Endothelial cell of umbilical vein (primary cell): Measurements from ENCODE around the gene ANKH. TPM values are rescaled to one million over a fixed set of nuclear protein-coding genes. Genes with fewer than 3 reads are reported as not detected.

ENCODE experiments used
- BruUV-seq: library from RNA; stranded (reverse); fragments of 400-500 nt; replicated peaks from 2 replicates; lab custom pipeline; 2021; lab: Mats Ljungman, UMichigan
- CTCF ChIA-PET: fragments of 300-600, 350-600 bp; sonication (Branson Sonifier 250); formaldehyde crosslinking; loops from one replicate; lab custom pipeline; 2021; ENCODE audit warnings: antibody characterized with exemption, inconsistent platforms; lab: Charles Lee
- POLR2A ChIA-PET: fragments of 300-600, 350-600 bp; sonication (Branson Sonifier 250); formaldehyde crosslinking; loops from one replicate; lab custom pipeline; 2021; ENCODE audit warnings: antibody characterized with exemption, inconsistent platforms; lab: Charles Lee
- DNase-seq: peaks from one replicate; pipeline ENCODE4 v3.0.0-alpha.2; 2011; ENCODE audit warnings: low read depth, low spot score
- FAIRE-seq: peaks from 2 replicates; lab custom pipeline; 2011; peaks lifted over from hg19 to GRCh38; lab: Jason Lieb, UNC
- H2AFZ ChIP-seq: 2 replicates; pipeline ENCODE4 v1.6.0; 2012; ENCODE audit warnings: low read depth, low read length, control low read depth, inconsistent platforms
- H3K27ac ChIP-seq: 2 replicates; pipeline ENCODE4 v1.5.1; 2011; ENCODE audit warnings: low read depth, mild to moderate bottlenecking, control low read depth, low read length, moderate library complexity; ENCODE audit not compliant: insufficient read depth
- H3K27me3 ChIP-seq, 2 experiments: 2 replicates each; pipeline versions ENCODE4 v1.6.0 to v1.6.1; 2011; ENCODE audit warnings: low read length in 2 of 2, mixed read lengths in 1 of 2; ENCODE audit not compliant: control insufficient read depth in 2 of 2, insufficient read depth in 2 of 2
- H3K36me3 ChIP-seq, 2 experiments: 2 replicates in 1 of 2; 3 replicates in 1 of 2; pipeline ENCODE4 v1.5.1; 2011; ENCODE audit warnings: low read length in 2 of 2, mild to moderate bottlenecking in 1 of 2, moderate library complexity in 1 of 2; ENCODE audit not compliant: control insufficient read depth in 2 of 2, insufficient read depth in 2 of 2; ENCODE audit errors: extremely low read depth in 1 of 2
- H3K4me1 ChIP-seq: 3 replicates; pipeline ENCODE4 v1.5.1; 2011; ENCODE audit warnings: mild to moderate bottlenecking, low read length; ENCODE audit not compliant: control insufficient read depth, insufficient read depth; ENCODE audit errors: extremely low read depth
- H3K4me2 ChIP-seq: 2 replicates; pipeline ENCODE4 v1.6.1; 2011; ENCODE audit warnings: low read length, control low read depth, mixed read lengths; ENCODE audit not compliant: insufficient read depth
- H3K4me3 ChIP-seq, 3 experiments: fragments of 200-600 bp in 1 of 3; sonication (generic), shearing (Covaris generic) in 1 of 3; replicated peaks in 1 of 3; 2 replicates each; pipeline ENCODE4 v1.5.1; 2011 to 2016; ENCODE audit warnings: control low read depth in 3 of 3, low read length in 3 of 3, mild to moderate bottlenecking in 2 of 3, inconsistent platforms in 1 of 3, low read depth in 1 of 3, moderate library complexity in 1 of 3; ENCODE audit not compliant: insufficient read depth in 1 of 3
- H3K79me2 ChIP-seq: 2 replicates; pipeline ENCODE4 v1.6.0; 2012; ENCODE audit warnings: low read length, inconsistent platforms; ENCODE audit not compliant: control insufficient read depth, insufficient read depth
- H3K9ac ChIP-seq: replicated peaks from 2 replicates; pipeline ENCODE3; 2011; ENCODE audit warnings: low read length, control low read depth; ENCODE audit not compliant: insufficient read depth; ENCODE audit errors: extremely low read depth
- H3K9me1 ChIP-seq: replicated peaks from 3 replicates; pipeline ENCODE4 v1.6.0; 2011; ENCODE audit warnings: mild to moderate bottlenecking, low read length; ENCODE audit not compliant: control insufficient read depth, insufficient read depth; ENCODE audit errors: extremely low read depth
- H3K9me3 ChIP-seq: replicated peaks from 2 replicates; pipeline ENCODE4 v1.5.1; 2012; ENCODE audit warnings: low read length, inconsistent platforms; ENCODE audit not compliant: control insufficient read depth, insufficient read depth
- H4K20me1 ChIP-seq: replicated peaks from 2 replicates; pipeline ENCODE3; 2011; ENCODE audit warnings: mild to moderate bottlenecking, low read length; ENCODE audit not compliant: control insufficient read depth, insufficient read depth; ENCODE audit errors: extremely low read depth
- CTCF ChIP-seq, 2 donors: IDR thresholded peaks; 1 replicate in 1 of 2; 2 replicates in 1 of 2; pipeline ENCODE4 v1.5.1; 2011; ENCODE audit warnings: low read length in 2 of 2, mild to moderate bottlenecking in 2 of 2, moderate library complexity in 2 of 2, control low read depth in 1 of 2, inconsistent platforms in 1 of 2, low read depth in 1 of 2; ENCODE audit not compliant: insufficient read depth in 1 of 2; ENCODE audit errors: extremely low read depth in 1 of 2
- FOS ChIP-seq: IDR thresholded peaks from 2 replicates; pipeline ENCODE4 v1.6.1; 2011; ENCODE audit warnings: mild to moderate bottlenecking, low read length, moderate library complexity, borderline replicate concordance; ENCODE audit not compliant: insufficient read depth
- GATA2 ChIP-seq: IDR thresholded peaks from 2 replicates; pipeline ENCODE4 v1.7.0; 2011; ENCODE audit warnings: low read depth, mild to moderate bottlenecking, moderate library complexity, mixed read lengths, low read length; ENCODE audit not compliant: insufficient read length, insufficient read depth
- MAX ChIP-seq: IDR thresholded peaks from 2 replicates; pipeline ENCODE4 v1.6.1; 2011; ENCODE audit not compliant: insufficient read depth, insufficient read length
- MYC ChIP-seq: IDR thresholded peaks from one replicate; pipeline ENCODE4 v1.6.1; 2011; ENCODE audit warnings: mild to moderate bottlenecking, low read depth, low read length
- POLR2A ChIP-seq: IDR thresholded peaks from 2 replicates; pipeline ENCODE4 v1.6.1; 2012; ENCODE audit warnings: low read depth, mild to moderate bottlenecking, control low read depth, low read length
- POLR2AphosphoS5 ChIP-seq: IDR thresholded peaks from 2 replicates; pipeline ENCODE4 v1.6.1; 2012; ENCODE audit warnings: low read depth, mild to moderate bottlenecking, control low read depth, low read length, moderate library complexity; ENCODE audit not compliant: insufficient read depth
- dilution Hi-C: fragments of 300-500 bp; cut with MboI; formaldehyde crosslinking; loops from one replicate; pipeline ENCODE4 v1.15.0; 2019; ENCODE audit warnings: low sequenced_read_pairs; ENCODE audit not compliant: extremely low pct_ligation_motif_present
- intact Hi-C: fragments of 100-400 bp; cut with micrococcal nuclease; formaldehyde crosslinking; loops from one replicate; pipeline ENCODE4 v1.10.0; 2022
- polyA plus RNA-seq, 4 experiments: library from polyadenylated mRNA; depleted of rRNA in 3 of 4; stranded (reverse) in 3 of 4; unstranded in 1 of 4; fragments of >200 nt; gene quantifications; 2 replicates each; pipeline versions ENCODE4 v1.2.1 to v1.2.3, GENCODE V29; 2011 to 2012; ENCODE audit warnings: missing spikeins in 1 of 4
- total RNA-seq: library from RNA; stranded (reverse); gene quantifications from 2 replicates; pipeline ENCODE4 v1.2.3, GENCODE V29; 2021

Gene ANKH
- total and polyA plus RNA-seq, 2 donors (not counting 3 experiments of a cell fraction or from before 2014, with no cell fraction given) = 12.7 to 31.4 TPM

GRCh38 chr5:14667770-14668169, 203.8 kb downstream of the ANKH start:
- no TSS peak for BruUV-seq
- H3K9me3 ChIP-seq = no peaks in the 10 kb centered on the region
- H4K20me1 ChIP-seq = peaks cover 3% of the 10 kb centered on the region
- no peak for FAIRE-seq
- DNase-seq = no peak
- H3K27ac ChIP-seq = no peak overlapping the region
- ChIA-PET CTCF (interaction anchor here (1.1 to 3.0 kb wide), 3 partner anchors 11 to 19 kb away, joined by 4 to 13 read pairs (median 4); no protein-coding TSS in a partner anchor), POLR2A (no interaction called here)
- no peak overlapping the region for H3K4me2 ChIP-seq
- H3K27me3 ChIP-seq = no peaks in the 10 kb centered on the region
- H3K4me3 ChIP-seq = no peak overlapping the region
- H3K9me1 ChIP-seq = no peaks in the 10 kb centered on the region
- peaks cover 0 to 3% of the 10 kb centered on the region in 2 experiments for H3K36me3 ChIP-seq
- no peak overlapping the region for H3K9ac ChIP-seq
- no peak overlapping the region for H2AFZ ChIP-seq
- dilution Hi-C loops (no loop called here), intact Hi-C loops (no loop called here)
- peaks cover 25% of the 10 kb centered on the region for H3K4me1 ChIP-seq
- no peak for TF ChIP-seq POLR2AphosphoS5
- TF ChIP-seq MAX = no peak
- TF ChIP-seq FOS = no peak
- no peak for TF ChIP-seq MYC
- no peak for TF ChIP-seq GATA2
- no peak for TF ChIP-seq CTCF (IDR thresholded peaks at IDR 0.05; ENCODE audit: extremely low read depth in 1 of 2, insufficient read depth in 1 of 2, low read depth in 1 of 2, low read length in 2 of 2)
- no peak for TF ChIP-seq POLR2A
- H3K79me2 ChIP-seq = peaks cover 75% of the 10 kb centered on the region
